Stimulated activated naive B cell treated with anti-CD40 and anti-IgM and Interleukin-4, amounts not matched to agents 10 μg/mL and 1 μg/mL and 100 μg/mL, for 72 hours (primary cell): ENCODE results near the gene SH3RF3.
A peak's percentile ranks its signal among the peaks of the same experiment; 100 is the strongest.

Experiments used
- ATAC-seq, 2 donors: fragments of 150-1000 bp; cut with Tn5 transposase; replicated peaks; 2 replicates each; pipeline ENCODE4 v1.10.0; 2021; ENCODE audit warnings: moderate library complexity in 1 of 2
- DNase-seq: peaks from one replicate; pipeline ENCODE4 v3.0.0; 2021
- H3K27ac Mint-ChIP-seq: one replicate; pipeline ENCODE4 v1.8.0; 2022; ENCODE audit warnings: mild to moderate bottlenecking, mixed read lengths
- H3K27me3 Mint-ChIP-seq, 2 donors: one replicate each; pipeline ENCODE4 v1.8.0; 2022; ENCODE audit warnings: mixed read lengths in 2 of 2
- H3K36me3 Mint-ChIP-seq, 2 donors: one replicate each; pipeline ENCODE4 v1.8.0; 2022; ENCODE audit warnings: mixed read lengths in 2 of 2, mild to moderate bottlenecking in 1 of 2
- H3K4me1 Mint-ChIP-seq, 2 donors: one replicate each; pipeline ENCODE4 v1.8.0; 2022; ENCODE audit warnings: mixed read lengths in 2 of 2, mild to moderate bottlenecking in 1 of 2
- H3K4me3 Mint-ChIP-seq, 2 donors: one replicate each; pipeline ENCODE4 v1.8.0; 2022; ENCODE audit warnings: mild to moderate bottlenecking in 2 of 2, mixed read lengths in 2 of 2, moderate library complexity in 1 of 2
- H3K9me3 Mint-ChIP-seq, 2 donors: one replicate each; pipeline ENCODE4 v1.8.0; 2022; ENCODE audit warnings: mixed read lengths in 2 of 2, mild to moderate bottlenecking in 1 of 2

The SH3RF3 gene

GRCh38 chr2:109248590-109248989, 119.6 kb downstream of the SH3RF3 start:
- H3K9me3 Mint-ChIP-seq = no peaks in the 10 kb centered on the region
- H3K4me1 Mint-ChIP-seq = peaks cover 5 to 7% of the 10 kb centered on the region in 2 donors
- DNase-seq = no peak
- H3K36me3 Mint-ChIP-seq = no peaks in the 10 kb centered on the region
- no peak overlapping the region for H3K4me3 Mint-ChIP-seq
- H3K27me3 Mint-ChIP-seq = no peaks in the 10 kb centered on the region
- no peak for ATAC-seq
- H3K27ac Mint-ChIP-seq = no peak overlapping the region

DNA sequence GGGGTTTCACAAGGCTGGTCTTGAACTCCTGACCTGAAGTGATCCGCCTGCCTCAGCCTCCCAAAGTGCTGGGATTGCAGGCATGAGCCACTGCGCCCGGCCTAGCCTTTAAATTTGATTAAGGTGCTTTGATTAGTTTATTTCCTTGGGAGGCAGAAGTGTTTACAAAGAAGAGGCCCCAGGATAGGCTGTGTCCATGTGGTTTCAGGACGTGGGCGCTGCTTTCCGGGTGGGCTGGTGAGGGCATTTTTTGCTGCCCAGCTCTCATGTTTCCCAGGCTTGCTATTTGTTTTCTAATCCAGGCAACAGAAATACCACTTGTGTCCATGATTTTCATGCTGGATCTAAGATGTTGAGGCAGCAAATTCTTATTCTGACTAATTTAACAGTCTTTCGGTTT, 124.2 kb downstream of the SH3RF3 start:
- no peak overlapping the region for H3K27ac Mint-ChIP-seq
- H3K27me3 Mint-ChIP-seq = no peaks in the 10 kb centered on the region
- H3K4me1 Mint-ChIP-seq = peaks cover 31 to 44% of the 10 kb centered on the region in 2 donors
- ATAC-seq (no peak), DNase-seq (no peak)
- H3K9me3 Mint-ChIP-seq = no peaks in the 10 kb centered on the region
- peaks cover 0 to 1% of the 10 kb centered on the region in 2 donors for H3K36me3 Mint-ChIP-seq
- no peak overlapping the region for H3K4me3 Mint-ChIP-seq

DNA sequence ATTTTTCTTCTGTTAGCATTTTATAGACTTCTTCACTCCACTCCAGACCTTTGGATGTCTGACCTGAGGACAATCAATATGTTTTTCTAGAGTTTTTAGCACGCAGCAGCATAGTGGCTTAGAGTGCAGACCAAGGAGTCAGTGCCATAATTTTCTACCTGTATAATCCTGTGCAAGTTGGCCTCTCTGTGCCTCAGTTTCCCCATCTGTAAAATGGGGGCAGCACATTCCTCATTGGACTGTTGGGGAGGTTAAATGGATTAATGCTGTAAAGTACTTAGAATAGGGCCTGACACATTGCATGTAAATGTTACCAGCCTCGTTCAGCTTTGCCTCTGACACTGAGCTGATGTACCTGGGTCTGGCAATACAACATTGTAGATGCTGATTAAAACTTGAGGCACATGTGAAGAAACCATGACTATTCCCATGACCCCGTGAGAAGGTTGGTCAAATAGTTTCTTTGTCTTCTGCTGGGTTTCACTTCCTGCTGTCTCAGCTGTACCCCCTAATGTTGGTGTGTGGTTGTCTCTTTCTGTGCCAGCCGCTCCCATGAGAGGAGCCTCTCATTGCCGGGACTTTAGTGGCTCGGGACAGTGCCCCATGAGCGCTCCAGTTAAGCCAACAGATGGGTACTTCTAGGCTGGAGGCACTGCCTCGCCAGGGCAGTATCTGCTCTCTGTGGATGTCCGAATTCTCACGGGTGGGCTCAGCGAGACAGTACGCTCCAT, 125.3 kb downstream of the SH3RF3 start:
- DNase-seq (peak; percentile 28), ATAC-seq (peak; percentile 88 to 90)
- peaks cover 33 to 50% of the 10 kb centered on the region in 2 donors for H3K4me1 Mint-ChIP-seq
- H3K36me3 Mint-ChIP-seq = peaks cover 0 to 1% of the 10 kb centered on the region in 2 donors
- no peaks in the 10 kb centered on the region for H3K9me3 Mint-ChIP-seq
- H3K27ac Mint-ChIP-seq = peak overlapping the region; percentile 48
- no peaks in the 10 kb centered on the region for H3K27me3 Mint-ChIP-seq
- no peak overlapping the region for H3K4me3 Mint-ChIP-seq

GRCh38 chr2:109255654-109256053, 126.6 kb downstream of the SH3RF3 start:
- DNase-seq = no peak
- Mint-ChIP-seq H3K36me3 (peaks cover 0 to 1% of the 10 kb centered on the region in 2 donors), H3K4me3 (peak overlapping the region; percentile 60 to 61), H3K27me3 (no peaks in the 10 kb centered on the region), H3K4me1 (peaks cover 34 to 50% of the 10 kb centered on the region in 2 donors), H3K9me3 (no peaks in the 10 kb centered on the region), H3K27ac (peak overlapping the region; percentile 85)
- ATAC-seq = peak; percentile 26 to 40

DNA sequence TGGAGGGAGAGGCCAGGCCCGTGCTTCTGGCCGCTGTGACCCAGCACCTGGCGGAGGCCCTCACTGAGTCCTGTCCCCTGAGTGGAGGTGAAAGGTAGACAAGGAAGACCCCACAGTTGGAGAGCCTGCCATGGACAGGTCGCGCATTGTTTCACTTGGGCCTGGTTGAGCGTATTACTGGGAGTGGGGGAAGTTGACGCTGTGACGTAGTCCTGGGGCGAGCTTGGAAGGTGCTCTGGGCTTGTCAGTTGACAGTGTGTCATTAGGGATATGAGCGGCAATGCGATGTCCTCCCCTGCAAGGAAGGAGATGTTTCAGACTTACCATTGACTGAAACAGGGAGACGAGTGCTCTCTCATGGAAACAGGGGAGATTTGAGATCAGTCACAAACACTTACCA, 127.1 kb downstream of the SH3RF3 start:
- Mint-ChIP-seq H3K9me3 (no peaks in the 10 kb centered on the region), H3K27me3 (no peaks in the 10 kb centered on the region), H3K4me3 (peak overlapping the region; percentile 60 to 61), H3K27ac (peak overlapping the region; percentile 85), H3K4me1 (peaks cover 34 to 52% of the 10 kb centered on the region in 2 donors), H3K36me3 (peaks cover 0 to 1% of the 10 kb centered on the region in 2 donors)
- DNase-seq (no peak), ATAC-seq (peak in 1 of 2 donors; percentile 10)

DNA sequence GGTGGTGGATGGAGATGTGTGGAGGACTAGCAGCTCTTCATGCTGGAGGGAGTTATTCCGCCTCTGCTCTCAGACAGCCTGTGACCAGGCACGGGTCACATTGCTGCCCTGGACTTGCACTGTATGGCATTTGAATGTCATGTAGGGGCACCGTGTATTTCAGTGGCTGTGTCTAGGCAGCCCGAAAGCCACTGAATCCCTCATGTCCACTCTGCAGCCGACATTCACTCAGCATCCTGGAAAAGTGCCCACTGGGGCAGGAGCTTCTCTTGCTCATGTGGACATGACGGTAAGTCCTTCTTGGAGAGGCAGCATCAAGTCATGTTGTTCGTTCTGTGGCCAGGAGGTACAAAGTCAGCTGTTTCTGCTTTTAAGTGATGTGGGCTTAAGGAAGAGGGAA, 127.9 kb downstream of the SH3RF3 start:
- no peaks in the 10 kb centered on the region for H3K27me3 Mint-ChIP-seq
- H3K9me3 Mint-ChIP-seq = no peaks in the 10 kb centered on the region
- H3K36me3 Mint-ChIP-seq = peaks cover 0 to 1% of the 10 kb centered on the region in 2 donors
- no peak for ATAC-seq
- H3K27ac Mint-ChIP-seq = no peak overlapping the region
- H3K4me1 Mint-ChIP-seq = peaks cover 34 to 56% of the 10 kb centered on the region in 2 donors
- DNase-seq = no peak
- no peak overlapping the region for H3K4me3 Mint-ChIP-seq

GRCh38 chr2:109257653-109258052, 128.6 kb downstream of the SH3RF3 start:
- Mint-ChIP-seq H3K27ac (no peak overlapping the region), H3K36me3 (peaks cover 0 to 1% of the 10 kb centered on the region in 2 donors), H3K9me3 (no peaks in the 10 kb centered on the region), H3K4me3 (no peak overlapping the region), H3K27me3 (no peaks in the 10 kb centered on the region), H3K4me1 (peaks cover 34 to 56% of the 10 kb centered on the region in 2 donors)
- ATAC-seq (no peak), DNase-seq (no peak)

GRCh38 chr2:109258376-109258775, 129.4 kb downstream of the SH3RF3 start:
- Mint-ChIP-seq H3K27me3 (no peaks in the 10 kb centered on the region), H3K36me3 (peaks cover 0 to 1% of the 10 kb centered on the region in 2 donors), H3K4me1 (peaks cover 34 to 56% of the 10 kb centered on the region in 2 donors), H3K4me3 (no peak overlapping the region), H3K9me3 (no peaks in the 10 kb centered on the region), H3K27ac (no peak overlapping the region)
- no peak for DNase-seq
- no peak for ATAC-seq

DNA sequence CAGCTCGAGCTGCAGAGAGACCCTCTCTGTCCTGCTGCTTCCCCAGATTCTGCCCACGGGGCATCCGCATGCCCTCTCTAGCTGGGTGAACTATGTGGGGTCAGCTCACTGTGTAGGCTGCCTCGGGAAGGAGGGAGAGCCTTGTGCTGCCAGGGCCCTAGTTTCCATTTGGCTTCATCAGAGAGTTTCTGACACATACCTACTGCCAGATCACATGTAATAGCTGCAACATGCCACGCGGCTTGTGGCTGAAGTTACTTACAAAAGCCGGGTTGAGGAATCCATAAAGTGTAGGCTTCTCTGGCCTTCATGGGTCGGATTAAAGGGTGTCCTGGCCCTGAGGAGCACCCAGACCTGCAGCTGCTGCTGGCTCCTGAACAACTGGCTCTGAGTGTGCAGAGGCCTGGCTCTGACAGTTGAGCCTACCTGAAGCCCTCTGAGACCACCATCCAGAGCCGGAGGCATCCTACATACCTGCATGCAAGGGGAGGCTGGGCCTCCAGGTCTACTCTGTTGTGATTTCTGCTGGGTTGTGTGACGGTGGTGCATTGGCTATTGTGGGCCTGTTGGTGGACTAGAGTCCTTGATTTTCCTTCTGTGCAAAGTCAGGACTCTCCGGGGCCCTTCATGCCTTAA, 130.0 kb downstream of the SH3RF3 start:
- Mint-ChIP-seq H3K4me1 (peaks cover 32 to 54% of the 10 kb centered on the region in 2 donors), H3K27ac (no peak overlapping the region), H3K9me3 (no peaks in the 10 kb centered on the region), H3K4me3 (no peak overlapping the region), H3K27me3 (no peaks in the 10 kb centered on the region), H3K36me3 (peaks cover 0 to 1% of the 10 kb centered on the region in 2 donors)
- ATAC-seq = no peak
- no peak for DNase-seq

- Mint-ChIP-seq H3K4me1 (peaks cover 25 to 47% of the 10 kb centered on the region in 2 donors), H3K9me3 (no peaks in the 10 kb centered on the region), H3K27ac (no peak overlapping the region), H3K4me3 (no peak overlapping the region), H3K36me3 (peaks cover 0 to 1% of the 10 kb centered on the region in 2 donors), H3K27me3 (no peaks in the 10 kb centered on the region)
- DNase-seq (no peak), ATAC-seq (no peak)
These were observed 130.7 kb downstream of the SH3RF3 start for GRCh38 chr2:109259671-109260070.

DNA sequence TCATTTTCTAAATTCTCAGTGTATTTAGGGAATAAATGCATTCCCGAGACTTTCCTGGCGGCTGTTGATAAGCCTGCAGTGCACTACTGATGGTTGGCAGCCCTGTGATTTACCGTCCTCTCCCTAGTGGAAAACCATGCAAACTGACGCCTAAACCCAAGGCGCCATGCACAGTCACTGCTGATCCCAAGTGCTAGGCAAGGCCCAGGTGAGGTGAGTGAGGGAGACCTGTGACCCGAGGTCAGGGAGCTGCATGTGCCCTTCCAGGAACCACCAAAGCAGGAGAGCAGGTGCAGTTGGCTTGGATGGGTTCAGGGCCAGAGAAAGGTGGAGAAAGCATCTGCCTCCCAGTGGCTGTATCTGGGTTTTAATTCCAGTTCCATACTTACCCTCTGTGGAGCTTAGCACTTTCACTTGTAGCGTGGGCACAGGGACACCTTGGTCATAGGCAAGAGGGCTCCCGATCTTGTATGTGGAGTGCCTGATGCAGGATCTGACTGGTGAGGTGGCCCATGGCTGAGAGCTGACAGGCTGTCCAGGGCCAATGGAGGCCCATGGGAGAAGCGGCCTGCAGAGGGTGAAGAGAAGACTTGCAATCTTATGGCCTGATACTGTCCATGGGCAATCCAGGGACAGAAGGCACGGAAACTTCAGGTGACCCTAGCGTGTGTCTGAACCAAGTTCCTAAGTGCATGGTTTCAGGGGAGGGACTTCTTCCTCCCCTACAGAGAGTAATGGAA, 131.3 kb downstream of the SH3RF3 start:
- peaks cover 19 to 41% of the 10 kb centered on the region in 2 donors for H3K4me1 Mint-ChIP-seq
- H3K27me3 Mint-ChIP-seq = no peaks in the 10 kb centered on the region
- DNase-seq (no peak), ATAC-seq (no peak)
- H3K27ac Mint-ChIP-seq = no peak overlapping the region
- peaks cover 0 to 1% of the 10 kb centered on the region in 2 donors for H3K36me3 Mint-ChIP-seq
- no peak overlapping the region for H3K4me3 Mint-ChIP-seq
- H3K9me3 Mint-ChIP-seq = no peaks in the 10 kb centered on the region

- no peak overlapping the region for H3K4me3 Mint-ChIP-seq
- H3K4me1 Mint-ChIP-seq = peaks cover 16 to 33% of the 10 kb centered on the region in 2 donors
- no peaks in the 10 kb centered on the region for H3K9me3 Mint-ChIP-seq
- peaks cover 0 to 5% of the 10 kb centered on the region in 2 donors for H3K27me3 Mint-ChIP-seq
- ATAC-seq (no peak), DNase-seq (no peak)
- H3K27ac Mint-ChIP-seq = no peak overlapping the region
- no peaks in the 10 kb centered on the region for H3K36me3 Mint-ChIP-seq
These were observed 132.1 kb downstream of the SH3RF3 start for GRCh38 chr2:109260886-109261700.

GRCh38 chr2:109261906-109262631, 133.1 kb downstream of the SH3RF3 start:
- peaks cover 8 to 23% of the 10 kb centered on the region in 2 donors for H3K4me1 Mint-ChIP-seq
- no peak for ATAC-seq
- no peaks in the 10 kb centered on the region for H3K36me3 Mint-ChIP-seq
- H3K27ac Mint-ChIP-seq = no peak overlapping the region
- no peak for DNase-seq
- no peak overlapping the region for H3K4me3 Mint-ChIP-seq
- peaks cover 0 to 6% of the 10 kb centered on the region in 2 donors for H3K27me3 Mint-ChIP-seq
- H3K9me3 Mint-ChIP-seq = no peaks in the 10 kb centered on the region
